GM12873 (cell line): Measurements from ENCODE around the gene DDX10.

Experiments used
- TF ChIP-seq, protein P1 (sequence below): IDR thresholded peaks from 2 replicates; pipeline ENCODE4 v1.5.1; 2012; ENCODE audit warnings: low read depth, mild to moderate bottlenecking, moderate library complexity, low read length, control low read depth; ENCODE audit not compliant: insufficient read depth; ENCODE audit errors: missing control alignments

The DDX10 gene

DNA sequence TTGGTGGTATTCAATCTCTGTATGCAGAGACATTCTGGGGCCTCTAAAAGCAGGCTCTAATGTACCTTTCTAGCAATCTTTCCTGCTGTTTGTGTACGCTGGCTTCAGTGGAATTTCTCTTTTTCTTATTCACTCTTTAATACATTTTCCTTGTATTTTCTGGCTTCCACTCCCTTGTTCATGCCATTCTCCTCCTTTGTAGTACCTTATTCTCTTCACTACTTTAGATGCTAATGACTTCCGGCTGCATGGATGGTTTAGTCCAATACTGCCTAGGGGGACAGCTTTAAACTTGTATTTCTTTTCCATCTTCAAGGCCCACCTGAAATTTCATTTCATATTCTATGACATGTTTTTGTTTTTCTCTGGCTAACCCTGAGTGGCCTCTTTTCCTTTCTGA is 40.2 kb downstream of the DDX10 start:
- TF ChIP-seq, protein P1, sequence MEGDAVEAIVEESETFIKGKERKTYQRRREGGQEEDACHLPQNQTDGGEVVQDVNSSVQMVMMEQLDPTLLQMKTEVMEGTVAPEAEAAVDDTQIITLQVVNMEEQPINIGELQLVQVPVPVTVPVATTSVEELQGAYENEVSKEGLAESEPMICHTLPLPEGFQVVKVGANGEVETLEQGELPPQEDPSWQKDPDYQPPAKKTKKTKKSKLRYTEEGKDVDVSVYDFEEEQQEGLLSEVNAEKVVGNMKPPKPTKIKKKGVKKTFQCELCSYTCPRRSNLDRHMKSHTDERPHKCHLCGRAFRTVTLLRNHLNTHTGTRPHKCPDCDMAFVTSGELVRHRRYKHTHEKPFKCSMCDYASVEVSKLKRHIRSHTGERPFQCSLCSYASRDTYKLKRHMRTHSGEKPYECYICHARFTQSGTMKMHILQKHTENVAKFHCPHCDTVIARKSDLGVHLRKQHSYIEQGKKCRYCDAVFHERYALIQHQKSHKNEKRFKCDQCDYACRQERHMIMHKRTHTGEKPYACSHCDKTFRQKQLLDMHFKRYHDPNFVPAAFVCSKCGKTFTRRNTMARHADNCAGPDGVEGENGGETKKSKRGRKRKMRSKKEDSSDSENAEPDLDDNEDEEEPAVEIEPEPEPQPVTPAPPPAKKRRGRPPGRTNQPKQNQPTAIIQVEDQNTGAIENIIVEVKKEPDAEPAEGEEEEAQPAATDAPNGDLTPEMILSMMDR, result no peak

DNA sequence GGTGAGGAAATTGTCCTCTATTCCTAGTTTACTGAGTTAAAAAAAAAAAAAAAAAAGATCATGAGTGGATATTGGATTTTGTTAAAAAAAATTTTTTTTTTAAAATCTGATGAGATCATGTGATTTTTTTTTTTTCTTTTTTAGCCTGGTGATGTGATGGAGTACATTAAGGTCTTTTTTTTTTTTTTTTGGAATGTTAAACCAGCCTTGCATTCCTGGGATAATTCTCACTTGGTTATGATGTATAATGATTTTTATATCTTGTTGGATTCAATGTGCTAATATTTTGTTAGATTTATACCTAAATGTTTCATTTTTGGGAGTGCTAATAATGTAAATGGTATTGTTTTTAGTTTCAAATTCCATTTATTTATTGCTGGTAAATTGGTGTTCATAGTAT is 43.3 kb downstream of the DDX10 start:
- TF ChIP-seq, protein P1, result no peak

DNA sequence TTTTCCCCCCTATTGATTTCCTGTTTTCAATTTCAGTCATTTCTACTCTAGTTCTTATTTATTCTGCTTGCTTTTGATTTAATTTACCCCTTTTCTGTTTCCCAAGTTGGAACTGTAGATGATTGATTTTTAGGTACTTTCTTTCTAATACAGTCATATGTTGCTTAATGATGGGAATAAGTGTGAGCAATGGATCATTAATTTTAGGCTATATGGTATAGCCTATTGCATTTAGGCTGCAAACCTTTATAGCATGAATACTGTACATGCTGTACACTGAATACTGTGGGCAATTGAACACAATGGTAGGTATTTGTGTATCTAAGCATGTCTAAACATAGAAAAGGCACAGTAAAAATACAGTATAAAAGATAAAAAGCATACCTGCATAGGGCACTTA is 44.9 kb downstream of the DDX10 start:
- TF ChIP-seq, protein P1, result no peak

DNA sequence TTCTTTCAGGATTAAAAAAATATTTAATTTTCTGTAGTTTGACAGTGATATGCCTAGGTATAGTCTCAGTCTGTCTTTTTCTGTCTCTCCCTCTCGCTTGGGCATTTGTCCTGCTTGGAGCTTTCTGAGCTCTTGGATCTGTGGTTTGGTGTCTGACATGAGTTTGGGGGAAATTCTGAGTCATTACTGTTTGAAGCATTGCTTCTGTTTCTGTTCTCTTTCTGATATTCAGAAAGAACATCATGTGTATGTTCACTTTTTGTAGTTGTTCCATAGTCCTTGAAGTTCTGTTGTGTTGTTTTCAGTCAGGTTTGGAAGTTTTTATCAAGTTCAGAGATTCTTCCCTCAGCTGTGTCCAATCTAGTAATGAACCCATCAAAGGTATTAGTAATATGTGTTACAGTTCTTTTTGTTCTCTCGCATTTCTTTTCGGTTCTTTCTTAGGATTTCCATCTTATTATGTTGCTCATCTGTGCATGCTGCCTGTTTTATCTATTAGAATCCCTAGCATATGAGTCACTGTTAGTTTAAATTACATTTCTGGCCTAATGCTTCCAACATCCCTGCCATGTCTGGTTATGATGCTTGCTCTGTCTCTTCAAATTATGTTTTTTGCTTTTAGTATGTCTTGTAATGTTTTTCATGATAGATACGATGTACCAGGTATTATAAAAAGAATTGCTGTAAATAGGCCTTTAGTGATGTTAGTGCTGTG is 48.4 kb downstream of the DDX10 start:
- TF ChIP-seq, protein P1, result no peak

DNA sequence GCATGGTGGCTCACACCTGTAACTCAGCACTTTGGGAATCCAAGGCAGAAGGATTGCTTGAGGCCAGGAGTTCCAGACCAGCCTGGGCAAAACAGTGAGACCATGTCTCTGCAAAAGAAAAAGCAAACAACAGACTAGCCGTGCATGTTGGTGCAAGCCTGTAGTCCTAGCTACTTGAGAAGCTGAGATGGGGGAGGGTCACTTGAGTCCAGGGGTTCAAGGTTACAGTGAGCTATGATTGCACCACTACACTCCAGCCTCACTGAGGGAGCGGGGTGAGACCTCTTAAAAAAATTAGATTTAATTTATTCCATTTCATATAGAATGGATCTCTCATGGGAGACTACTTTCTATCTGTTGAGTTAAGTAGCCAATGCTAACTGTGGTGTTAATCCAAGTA is 50.4 kb downstream of the DDX10 start:
- TF ChIP-seq, protein P1, result no peak

DNA sequence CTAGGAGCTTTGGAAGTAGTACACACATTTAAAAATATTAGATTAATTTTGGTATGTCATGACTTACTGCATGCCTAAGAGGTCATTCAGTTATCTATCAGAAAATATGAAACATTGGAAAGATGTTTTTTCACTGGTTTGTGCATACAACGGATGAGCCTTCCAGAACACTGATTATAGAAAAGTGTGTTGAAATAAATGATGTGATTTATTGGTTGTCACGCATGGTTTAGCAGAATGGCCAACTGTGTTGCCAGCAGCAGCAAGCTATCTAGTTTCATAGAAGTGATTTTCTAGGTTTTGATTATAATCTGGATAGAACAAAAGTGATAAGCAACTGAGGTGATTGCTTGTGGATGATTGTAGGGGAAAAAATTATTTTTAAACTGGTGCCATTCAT is 53.6 kb downstream of the DDX10 start:
- TF ChIP-seq, protein P1, result no peak

DNA sequence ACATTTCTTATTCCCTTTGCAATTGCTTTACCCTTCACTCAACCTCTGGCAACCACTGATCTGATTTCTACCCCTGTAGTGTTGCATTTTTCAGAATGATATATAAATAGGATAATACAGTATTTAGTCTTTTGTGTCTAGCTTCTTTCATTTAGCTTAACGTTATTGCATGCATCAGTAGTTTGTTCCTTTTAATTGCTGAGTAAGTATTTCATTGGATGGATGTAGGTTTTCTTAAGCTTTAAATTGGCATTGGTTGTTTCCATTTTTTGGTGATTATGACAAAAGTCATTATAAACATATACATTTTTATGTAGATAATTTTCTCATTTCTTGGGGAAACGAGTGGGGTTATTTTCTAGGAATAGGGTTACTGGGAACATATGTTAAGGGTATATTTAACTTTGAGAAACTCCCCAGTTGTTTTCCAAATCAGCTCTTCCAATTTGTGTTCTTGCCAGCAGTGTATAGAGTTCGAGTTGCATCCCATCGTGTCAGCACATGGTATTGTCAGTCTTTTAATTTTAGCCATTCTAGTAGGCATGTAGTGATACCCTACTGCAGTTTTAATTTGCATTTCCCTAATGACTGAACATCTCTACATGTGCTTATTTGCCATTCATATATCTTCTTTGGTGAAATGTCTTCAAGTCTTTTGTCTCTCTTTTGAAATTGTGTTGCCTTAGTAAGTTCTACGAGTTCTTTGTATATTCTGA is 60.3 kb downstream of the DDX10 start:
- TF ChIP-seq, protein P1, result no peak
